GM18858 (cell line): ENCODE data around the gene TRHDE.
"Not testable (repeated sequence)": the region's sequence is repeated elsewhere in the genome, so short reads cannot be mapped to it uniquely, and the experiment has no call there.

ENCODE experiments used
- ATAC-seq: cut with Tn5 transposase; IDR thresholded peaks from one replicate; pipeline ENCODE4 v1.9.1; 2021; ENCODE audit not compliant: unreplicated experiment

Gene TRHDE

GRCh38 chr12:72610854-72611358 is 338.7 kb downstream of the TRHDE start:
- no peak for ATAC-seq

GRCh38 chr12:72612171-72612570 is 340.0 kb downstream of the TRHDE start:
- no peak for ATAC-seq

- no peak for ATAC-seq
These were observed 346.6 kb downstream of the TRHDE start for GRCh38 chr12:72618764-72619163.

- peak; percentile 48 for ATAC-seq
These were observed 350.4 kb downstream of the TRHDE start for GRCh38 chr12:72622556-72622955.

- no peak for ATAC-seq
These were observed 359.9 kb downstream of the TRHDE start for GRCh38 chr12:72631926-72632685.

GRCh38 chr12:72642706-72643105 is 370.5 kb downstream of the TRHDE start:
- no peak for ATAC-seq

- peak; percentile 63 for ATAC-seq
These were observed 375.0 kb downstream of the TRHDE start for GRCh38 chr12:72647139-72647538.

GRCh38 chr12:72658615-72659014 is 386.4 kb downstream of the TRHDE start:
- ATAC-seq, result no peak

GRCh38 chr12:72660174-72660573 is 388.0 kb downstream of the TRHDE start:
- ATAC-seq, result not testable (repeated sequence)

- peak; percentile 97 for ATAC-seq
These were observed 401.7 kb downstream of the TRHDE start for GRCh38 chr12:72673853-72674252.

- ATAC-seq, result no peak
These were observed 404.4 kb downstream of the TRHDE start for GRCh38 chr12:72676556-72676955.

GRCh38 chr12:72677139-72677538 is 405.0 kb downstream of the TRHDE start:
- ATAC-seq, result no peak

GRCh38 chr12:72677846-72678245 is 405.7 kb downstream of the TRHDE start:
- ATAC-seq, result no peak

- ATAC-seq, result no peak
These were observed 407.1 kb downstream of the TRHDE start for GRCh38 chr12:72679147-72679757.

- ATAC-seq, result no peak
These were observed 408.9 kb downstream of the TRHDE start for GRCh38 chr12:72681028-72681427.

- ATAC-seq, result no peak
These were observed 412.3 kb downstream of the TRHDE start for GRCh38 chr12:72684491-72684890.

GRCh38 chr12:72692338-72692737 is 420.2 kb downstream of the TRHDE start:
- ATAC-seq, result no peak

GRCh38 chr12:72694193-72694592 is 422.0 kb downstream of the TRHDE start:
- no peak for ATAC-seq

- no peak for ATAC-seq
These were observed 427.2 kb downstream of the TRHDE start for GRCh38 chr12:72699362-72699761.

GRCh38 chr12:72712025-72712424 is 439.9 kb downstream of the TRHDE start:
- not testable (repeated sequence) for ATAC-seq

GRCh38 chr12:72716221-72716620 is 444.1 kb downstream of the TRHDE start:
- no peak for ATAC-seq

GRCh38 chr12:72717036-72717435 is 444.9 kb downstream of the TRHDE start:
- no peak for ATAC-seq
